K562 treated with DMSO at 1 percent for 48 hours (cell line): Measurements from ENCODE around the gene RRN3. TPM values are rescaled to one million over a fixed set of nuclear protein-coding genes. Genes with fewer than 3 reads are reported as not detected.

Source experiments
- total RNA-seq: library from RNA; unstranded; fragments of 300-600 nt; gene quantifications from 2 replicates; pipeline ENCODE4 v1.2.3, GENCODE V29; 2022; ENCODE audit warnings: low replicate concordance; ENCODE audit errors: extremely low read depth

The RRN3 gene, protein sequence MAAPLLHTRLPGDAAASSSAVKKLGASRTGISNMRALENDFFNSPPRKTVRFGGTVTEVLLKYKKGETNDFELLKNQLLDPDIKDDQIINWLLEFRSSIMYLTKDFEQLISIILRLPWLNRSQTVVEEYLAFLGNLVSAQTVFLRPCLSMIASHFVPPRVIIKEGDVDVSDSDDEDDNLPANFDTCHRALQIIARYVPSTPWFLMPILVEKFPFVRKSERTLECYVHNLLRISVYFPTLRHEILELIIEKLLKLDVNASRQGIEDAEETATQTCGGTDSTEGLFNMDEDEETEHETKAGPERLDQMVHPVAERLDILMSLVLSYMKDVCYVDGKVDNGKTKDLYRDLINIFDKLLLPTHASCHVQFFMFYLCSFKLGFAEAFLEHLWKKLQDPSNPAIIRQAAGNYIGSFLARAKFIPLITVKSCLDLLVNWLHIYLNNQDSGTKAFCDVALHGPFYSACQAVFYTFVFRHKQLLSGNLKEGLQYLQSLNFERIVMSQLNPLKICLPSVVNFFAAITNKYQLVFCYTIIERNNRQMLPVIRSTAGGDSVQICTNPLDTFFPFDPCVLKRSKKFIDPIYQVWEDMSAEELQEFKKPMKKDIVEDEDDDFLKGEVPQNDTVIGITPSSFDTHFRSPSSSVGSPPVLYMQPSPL
- not detected in 2 replicates for total RNA-seq

GRCh38 chr16:15093955-15094827, at the start of gene RRN3:
Gene RRN3 (minus strand): TSS chr16:15094272. CDS start chr16:15094233, 39 bp downstream.

Other genes starting within 250 kb of the RRN3 start
- gene NPIPA1, start 156.8 kb downstream of the RRN3 start, total RNA-seq = not detected in 2 replicates
- gene PDXDC1, start 119.2 kb downstream of the RRN3 start, total RNA-seq = not detected in 2 replicates
- not detected in 2 replicates for gene NTAN1, start 38.2 kb downstream of the RRN3 start, total RNA-seq